Stimulated activated CD8-positive, alpha-beta memory T cell treated with anti-CD3 and anti-CD28 coated beads, Interleukin-15, amount 100 ng/mL, for 4 hours (primary cell): ENCODE results near the gene PRELID1.
"Not testable (repeated sequence)": the region's sequence is repeated elsewhere in the genome, so short reads cannot be mapped to it uniquely, and the experiment has no call there.

Experiments
- DNase-seq, 2 donors: peaks; one replicate each; pipeline ENCODE4 v3.0.0-alpha.2; 2020; ENCODE audit warnings: low read depth in 2 of 2

PRELID1 gene, protein sequence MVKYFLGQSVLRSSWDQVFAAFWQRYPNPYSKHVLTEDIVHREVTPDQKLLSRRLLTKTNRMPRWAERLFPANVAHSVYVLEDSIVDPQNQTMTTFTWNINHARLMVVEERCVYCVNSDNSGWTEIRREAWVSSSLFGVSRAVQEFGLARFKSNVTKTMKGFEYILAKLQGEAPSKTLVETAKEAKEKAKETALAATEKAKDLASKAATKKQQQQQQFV

DNA sequence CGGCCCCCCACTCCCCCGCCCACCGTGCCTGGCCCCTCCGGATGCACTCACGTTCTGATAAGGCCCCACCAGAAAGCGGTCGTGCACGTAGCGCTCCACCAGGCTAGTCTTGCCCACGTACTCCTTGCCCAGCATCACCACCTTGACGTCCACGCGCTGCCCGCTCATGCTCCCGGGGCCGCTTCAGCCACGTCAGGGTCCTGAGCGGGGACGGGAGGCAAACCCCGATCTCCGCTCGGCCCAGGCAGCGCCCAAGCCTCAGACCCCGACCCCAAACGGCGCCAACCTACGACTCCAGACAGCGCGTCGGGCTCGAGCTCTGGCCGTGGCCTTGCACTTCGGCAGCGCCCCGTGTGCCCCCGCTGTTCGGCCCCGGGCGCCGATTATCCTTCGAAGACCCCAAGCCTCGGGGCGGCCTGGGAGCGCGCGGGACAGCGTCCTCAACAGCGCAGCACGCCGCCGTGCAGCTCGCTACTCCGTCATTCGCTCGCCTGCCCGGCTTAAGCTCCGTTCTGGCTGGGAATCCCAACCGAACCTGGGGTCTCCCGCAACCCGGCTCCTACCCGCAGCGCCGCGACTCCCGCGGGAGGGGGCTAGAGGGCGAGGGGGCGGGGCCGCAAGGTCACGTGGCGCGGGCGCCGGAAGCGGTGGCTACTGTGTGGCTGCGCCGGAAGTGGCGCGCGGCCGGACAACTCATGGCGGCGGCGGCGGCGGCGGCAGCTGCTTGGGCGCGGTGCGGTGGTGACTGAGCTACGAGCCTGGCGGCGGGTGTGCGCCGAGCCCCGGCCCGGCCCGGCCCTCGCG lies at the start of gene PRELID1, which contains the start of gene RAB24:
Gene PRELID1 (plus strand): TSS at position 679 of the 804 bp plus-strand sequence. CDS start 187 bp downstream, outside the sequence.
Gene RAB24 (minus strand): TSS at position 599 of the 804 bp plus-strand sequence. CDS start 431 bp downstream, at position 168.
- peak; percentile 72 to 77 for DNase-seq

DNA sequence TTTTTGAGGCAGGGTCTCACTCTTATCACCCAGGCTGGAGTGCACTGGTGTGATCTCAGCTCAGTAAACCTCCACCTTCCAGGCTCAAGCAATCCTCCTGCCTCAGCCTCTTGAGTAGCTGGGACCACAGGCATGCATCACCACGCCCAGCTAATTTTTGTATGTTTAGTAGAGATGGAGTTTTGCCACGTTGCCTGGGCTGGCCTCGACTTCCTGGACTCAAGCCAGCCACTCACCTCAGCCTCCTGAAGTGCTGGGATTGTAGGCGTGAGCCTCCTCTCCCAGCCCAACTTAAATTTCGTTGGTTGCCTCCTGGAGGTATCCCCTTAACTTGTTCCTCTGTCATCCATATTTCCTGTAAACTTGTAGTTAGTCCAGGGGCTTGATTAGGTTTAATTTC lies 47.3 kb upstream of the PRELID1 start:
- DNase-seq = no peak

DNA sequence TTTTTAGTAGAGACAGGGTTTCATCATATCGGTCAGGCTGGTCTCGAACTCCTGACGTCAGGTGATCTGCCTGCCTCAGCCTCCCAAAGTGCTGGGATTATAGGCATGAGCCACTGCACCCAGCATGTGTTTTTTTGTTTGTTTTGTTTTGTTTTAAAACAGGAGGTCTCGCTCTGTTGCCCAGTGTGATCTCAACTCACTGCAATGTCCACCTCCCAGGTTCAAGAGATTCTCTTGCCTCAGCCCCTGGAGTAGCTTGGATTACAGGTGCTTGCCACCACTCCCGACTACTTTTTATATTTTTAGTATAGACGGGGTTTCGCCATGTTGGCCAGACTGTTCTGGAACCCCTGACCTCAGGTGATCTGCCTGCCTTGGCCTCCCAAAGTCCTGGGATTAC lies 44.9 kb upstream of the PRELID1 start:
- DNase-seq = not testable (repeated sequence)

DNA sequence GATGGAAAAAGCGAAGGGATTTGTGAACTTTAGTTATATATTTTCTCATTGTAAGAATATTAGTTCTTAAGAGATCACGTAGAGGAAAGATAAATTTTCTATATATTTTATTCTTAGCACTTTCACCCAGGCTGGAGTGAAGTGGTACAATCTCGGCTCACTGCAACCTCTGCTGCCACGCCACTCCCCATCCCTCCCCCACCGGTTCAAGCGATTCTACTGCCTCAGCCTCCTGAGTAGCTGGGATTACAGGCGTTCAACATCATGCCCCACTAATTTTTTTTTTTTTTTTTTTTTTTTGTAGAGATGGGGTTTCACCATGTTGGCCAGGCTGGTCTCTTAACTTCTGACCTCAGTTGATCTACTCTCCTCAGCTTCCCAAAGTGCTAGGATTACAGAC lies 42.6 kb upstream of the PRELID1 start:
- DNase-seq = no peak

DNA sequence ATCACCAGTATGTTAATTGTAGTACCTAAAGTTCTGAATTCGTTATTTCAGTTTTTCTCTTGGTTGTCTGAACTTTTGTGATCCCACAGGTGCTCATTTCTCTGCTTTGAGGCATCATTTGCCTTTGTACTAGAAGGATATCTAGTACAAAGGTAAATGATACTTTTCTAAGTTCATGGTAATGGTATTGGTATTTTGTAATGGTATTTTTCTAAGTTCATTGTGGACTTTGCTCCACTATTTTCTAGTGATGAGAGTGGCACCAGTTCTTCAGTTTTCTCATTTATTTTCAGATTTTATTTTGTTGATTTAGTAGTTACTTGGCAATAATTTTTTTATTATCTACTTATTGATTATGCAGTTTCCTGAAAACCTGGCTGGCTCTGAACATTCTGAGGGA lies 42.1 kb upstream of the PRELID1 start:
- DNase-seq = no peak

DNA sequence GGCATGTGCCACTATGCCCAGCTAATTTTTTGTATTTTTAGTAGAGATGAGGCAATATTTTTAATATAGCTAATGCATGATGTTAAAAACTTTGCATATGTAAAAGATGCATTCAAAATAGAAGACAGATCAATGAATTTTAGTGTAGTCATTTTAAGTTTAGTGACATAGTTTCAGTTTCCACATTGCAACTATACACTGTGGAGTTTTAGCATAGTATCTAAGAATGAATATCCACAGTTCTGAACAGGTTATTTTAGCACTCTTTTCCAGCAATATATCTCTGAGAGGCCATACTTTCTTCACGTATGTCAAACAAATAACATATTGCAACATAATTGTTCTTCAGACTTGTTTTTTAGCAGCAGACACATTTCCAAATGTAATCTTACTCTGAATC lies 39.4 kb upstream of the PRELID1 start:
- no peak for DNase-seq

DNA sequence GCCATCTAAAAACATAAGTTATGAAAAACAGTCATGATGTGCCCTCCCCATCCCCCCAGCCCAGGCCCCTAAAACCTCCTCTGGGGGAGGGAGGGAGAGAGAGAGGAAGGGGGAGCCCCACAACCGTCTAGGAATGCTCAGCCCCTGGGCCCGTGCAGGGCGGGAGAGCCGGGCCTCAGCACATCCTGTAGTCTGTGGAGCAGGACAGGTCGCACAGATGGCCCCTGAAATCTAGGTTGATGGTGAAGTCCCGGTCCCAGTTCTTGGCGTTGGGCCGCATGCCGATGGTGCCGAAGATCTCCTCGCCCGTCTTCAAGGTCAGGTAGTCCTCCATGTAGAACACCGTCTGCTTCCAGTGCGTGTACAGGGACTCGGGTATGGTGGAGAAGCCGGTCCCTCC lies 38.2 kb upstream of the PRELID1 start:
- DNase-seq = no peak

DNA sequence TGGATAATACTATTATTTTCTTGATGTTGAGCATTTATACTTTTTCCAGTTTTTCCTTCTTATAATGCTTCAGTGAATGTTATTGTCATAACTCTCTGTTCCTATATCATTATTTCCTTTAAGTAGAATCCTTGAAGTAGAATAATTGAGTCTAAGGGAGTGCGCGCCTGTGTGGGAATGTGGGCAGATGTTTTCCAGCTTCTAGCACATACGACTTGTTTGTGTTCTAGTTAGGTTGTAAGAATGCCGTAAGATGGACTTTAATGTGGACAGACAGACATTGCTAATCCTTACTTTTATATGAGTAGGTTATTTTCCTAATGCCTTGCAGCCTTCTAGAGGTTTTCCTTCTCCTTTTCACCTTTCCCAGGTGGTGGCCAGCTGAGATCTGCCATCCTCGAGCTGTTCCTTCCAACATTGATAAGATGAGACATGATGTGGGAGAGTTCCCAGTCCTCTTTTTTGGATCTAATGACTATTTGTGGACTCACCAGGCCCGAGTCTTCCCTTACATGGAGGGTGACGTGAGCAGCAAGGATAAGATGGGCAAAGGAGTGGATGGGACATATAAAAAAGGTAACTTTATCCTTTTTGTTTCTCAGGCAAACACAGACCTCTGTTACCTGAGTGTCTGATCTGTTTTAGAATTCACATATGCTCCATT lies 34.2 kb upstream of the PRELID1 start:
- DNase-seq = no peak

DNA sequence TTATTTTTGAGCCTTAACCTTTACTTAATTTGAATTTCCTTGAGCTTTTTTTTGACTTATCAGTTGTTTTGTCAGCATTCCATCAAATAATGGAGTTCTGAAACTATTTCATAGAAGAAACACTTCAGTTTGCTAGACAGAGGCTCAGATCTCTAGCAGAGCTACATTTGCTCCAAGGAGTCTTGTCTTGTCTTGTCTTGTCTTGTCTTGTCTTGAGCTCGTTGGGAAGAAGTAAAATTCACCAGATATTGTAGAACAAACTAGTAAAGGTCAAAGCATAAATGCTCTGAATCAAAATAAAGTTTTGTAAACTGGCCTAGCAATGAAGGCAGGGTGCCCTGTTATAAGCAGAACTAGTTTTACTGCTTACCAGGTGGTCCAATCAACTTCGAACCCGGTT lies 33.6 kb upstream of the PRELID1 start:
- DNase-seq = no peak

DNA sequence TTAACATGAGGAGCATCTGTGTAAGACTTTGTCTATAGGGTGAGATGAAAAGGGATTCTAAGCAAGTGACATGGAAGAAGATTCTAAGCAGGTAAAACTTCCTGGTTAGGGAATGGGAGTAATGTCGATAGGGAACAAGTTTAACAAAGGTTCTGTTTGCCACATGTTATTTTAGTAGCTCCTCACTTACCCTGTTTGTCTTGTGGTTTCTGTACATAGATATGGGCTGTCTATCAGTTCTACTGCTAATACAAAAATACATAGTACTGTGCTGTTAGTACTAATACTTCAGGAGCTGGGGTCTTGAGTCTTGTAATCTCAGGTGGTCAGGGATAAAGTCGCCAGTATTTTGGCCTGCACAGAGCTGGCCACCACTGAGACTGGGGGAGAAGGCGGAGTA lies 32.9 kb upstream of the PRELID1 start:
- DNase-seq = no peak

DNA sequence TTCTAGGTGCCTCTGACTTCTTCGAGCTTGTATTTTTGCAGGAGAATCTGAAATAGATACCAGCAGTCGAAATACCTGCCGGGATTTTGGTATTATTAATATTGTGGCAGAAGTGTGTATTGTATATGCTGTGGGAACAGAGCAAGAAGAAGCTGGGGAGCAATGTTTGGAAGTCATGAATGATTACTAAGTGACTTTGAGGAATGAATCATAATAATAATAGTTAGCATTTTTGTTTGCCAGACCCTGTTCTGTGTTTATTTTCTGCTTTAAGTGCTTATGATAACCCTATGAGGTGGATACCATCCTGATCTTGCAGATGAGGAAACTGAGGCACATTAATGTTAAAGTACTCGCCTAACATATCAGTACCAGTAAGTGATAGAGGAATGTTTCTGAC lies 32.5 kb upstream of the PRELID1 start:
- DNase-seq = no peak

DNA sequence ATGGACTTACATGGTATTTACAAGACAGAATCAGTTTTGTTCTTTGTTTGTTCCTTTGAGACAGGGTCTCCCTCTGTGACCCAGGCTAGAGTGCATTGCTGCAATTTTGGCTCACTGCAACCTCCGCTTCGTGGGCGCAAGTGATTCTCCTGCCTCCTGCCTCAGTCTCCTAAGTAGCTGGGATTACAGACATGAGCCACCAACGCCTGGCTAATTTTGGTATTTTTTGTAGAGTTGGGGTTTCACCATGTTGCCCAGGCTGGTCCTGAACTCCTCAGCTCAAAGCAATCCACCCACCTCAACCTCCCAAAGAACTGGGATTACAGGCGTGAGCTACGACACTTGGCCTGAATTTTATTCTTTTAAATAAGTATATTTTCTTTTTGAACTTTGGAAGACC lies 27.7 kb upstream of the PRELID1 start:
- no peak for DNase-seq

DNA sequence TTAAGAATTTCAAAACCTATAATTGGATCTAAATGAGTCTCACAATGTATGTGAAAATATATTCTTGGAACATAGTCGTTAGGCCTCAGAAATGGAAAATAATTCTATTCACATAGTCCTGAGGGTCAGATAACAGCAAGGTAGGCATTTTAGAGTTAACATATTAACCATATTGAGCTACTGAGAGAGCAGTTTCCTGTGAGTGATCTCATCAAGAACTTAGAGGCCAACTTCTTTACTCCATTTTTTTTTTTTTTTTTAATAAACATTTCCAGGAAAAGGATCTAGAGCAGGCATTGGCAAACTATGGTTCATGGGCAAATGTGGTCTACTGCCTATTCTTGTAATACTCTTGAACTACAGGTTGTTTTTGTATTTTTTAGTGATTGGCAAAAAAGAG lies 26.7 kb upstream of the PRELID1 start:
- DNase-seq = no peak

DNA sequence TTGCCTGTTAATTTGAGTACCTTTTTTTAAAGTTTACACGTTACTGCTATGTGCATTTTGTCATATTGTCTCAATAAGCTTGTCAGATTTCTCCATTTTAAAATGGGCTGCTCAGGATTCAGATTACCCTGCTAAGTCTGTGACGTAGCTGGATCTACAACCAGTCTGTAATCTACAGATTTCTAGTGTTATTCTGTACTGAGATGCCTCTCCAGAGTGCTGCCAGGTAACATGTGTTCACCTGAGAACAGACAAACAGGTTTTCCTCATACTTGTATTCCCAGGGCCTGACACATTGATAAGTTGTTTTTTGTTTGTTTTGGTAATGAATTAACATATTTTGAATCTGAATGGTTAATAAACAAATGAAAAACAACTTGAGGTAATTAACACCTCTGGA lies 15.4 kb upstream of the PRELID1 start:
- no peak for DNase-seq

DNA sequence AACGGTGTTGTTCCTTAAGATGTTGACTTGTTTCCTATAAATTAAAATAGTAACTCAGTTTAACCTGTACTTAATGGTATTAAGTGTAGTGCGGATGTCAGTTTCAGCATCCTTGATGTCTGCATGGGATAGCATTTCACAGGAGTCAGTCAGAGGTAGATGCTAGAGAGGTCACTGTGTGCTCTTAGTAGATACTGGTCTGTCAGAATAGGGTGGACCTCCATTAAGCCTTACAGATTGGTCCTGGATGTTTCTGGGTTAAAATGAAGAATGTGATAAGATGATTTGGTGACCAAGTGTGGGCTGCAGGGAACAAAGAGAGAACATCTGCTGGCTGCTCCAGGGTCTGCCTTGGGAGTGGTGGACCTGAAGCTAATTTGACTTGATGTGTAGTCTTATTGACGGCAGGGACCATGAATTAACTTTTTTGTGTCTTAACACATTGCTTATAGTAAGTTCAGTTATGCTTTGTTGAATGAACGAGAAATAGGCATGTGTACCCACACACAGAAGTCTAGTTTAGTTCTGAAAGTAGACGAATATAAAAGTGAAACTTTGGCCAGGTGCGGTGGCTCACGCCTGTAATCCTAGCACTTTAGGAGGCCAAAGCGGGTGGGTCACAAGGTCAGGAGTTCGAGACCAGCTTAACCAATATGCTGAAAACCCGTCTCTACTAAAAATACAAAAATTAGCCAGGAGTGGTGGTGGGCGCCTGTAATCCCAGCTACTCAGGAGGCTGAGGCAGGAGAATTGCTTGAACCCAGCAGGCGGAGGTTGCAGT lies 12.6 kb upstream of the PRELID1 start:
- no peak for DNase-seq

DNA sequence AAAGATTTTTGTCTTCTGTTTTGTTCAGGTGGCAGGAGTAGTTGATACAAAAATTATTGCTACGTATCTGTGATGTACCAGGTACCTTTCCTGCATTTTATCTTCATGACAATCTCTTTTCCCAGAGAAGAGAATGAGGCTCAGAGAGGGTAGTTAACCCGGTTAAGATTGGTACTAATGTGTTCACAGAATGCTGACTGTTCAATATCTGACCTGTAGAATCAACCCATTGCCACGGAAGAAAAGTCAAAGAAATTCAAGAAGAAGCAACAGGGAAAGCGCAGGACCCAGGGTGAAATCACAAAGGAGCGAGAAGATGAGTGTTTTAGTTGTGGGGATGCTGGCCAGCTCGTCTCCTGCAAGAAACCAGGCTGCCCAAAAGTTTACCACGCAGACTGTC lies 11.9 kb upstream of the PRELID1 start:
- DNase-seq = no peak

DNA sequence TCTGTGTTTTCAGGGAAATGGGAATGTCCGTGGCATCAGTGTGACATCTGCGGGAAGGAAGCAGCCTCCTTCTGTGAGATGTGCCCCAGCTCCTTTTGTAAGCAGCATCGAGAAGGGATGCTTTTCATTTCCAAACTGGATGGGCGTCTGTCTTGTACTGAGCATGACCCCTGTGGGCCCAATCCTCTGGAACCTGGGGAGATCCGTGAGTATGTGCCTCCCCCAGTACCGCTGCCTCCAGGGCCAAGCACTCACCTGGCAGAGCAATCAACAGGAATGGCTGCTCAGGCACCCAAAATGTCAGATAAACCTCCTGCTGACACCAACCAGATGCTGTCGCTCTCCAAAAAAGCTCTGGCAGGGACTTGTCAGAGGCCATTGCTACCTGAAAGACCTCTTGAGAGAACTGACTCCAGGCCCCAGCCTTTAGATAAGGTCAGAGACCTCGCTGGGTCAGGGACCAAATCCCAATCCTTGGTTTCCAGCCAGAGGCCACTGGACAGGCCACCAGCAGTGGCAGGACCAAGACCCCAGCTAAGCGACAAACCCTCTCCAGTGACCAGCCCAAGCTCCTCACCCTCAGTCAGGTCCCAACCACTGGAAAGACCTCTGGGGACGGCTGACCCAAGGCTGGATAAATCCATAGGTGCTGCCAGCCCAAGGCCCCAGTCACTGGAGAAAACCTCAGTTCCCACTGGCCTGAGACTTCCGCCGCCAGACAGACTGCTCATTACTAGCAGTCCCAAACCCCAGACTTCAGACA lies 9.6 kb upstream of the PRELID1 start:
- no peak for DNase-seq

DNA sequence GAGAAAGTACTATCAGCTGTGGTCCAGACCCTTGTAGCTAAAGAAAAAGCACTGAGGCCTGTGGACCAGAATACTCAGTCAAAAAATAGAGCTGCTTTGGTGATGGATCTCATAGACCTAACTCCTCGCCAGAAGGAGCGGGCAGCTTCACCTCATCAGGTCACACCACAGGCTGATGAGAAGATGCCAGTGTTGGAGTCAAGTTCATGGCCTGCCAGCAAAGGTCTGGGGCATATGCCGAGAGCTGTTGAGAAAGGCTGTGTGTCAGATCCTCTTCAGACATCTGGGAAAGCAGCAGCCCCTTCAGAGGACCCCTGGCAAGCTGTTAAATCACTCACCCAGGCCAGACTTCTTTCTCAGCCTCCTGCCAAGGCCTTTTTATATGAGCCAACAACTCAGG lies 9.0 kb upstream of the PRELID1 start:
- DNase-seq = no peak

DNA sequence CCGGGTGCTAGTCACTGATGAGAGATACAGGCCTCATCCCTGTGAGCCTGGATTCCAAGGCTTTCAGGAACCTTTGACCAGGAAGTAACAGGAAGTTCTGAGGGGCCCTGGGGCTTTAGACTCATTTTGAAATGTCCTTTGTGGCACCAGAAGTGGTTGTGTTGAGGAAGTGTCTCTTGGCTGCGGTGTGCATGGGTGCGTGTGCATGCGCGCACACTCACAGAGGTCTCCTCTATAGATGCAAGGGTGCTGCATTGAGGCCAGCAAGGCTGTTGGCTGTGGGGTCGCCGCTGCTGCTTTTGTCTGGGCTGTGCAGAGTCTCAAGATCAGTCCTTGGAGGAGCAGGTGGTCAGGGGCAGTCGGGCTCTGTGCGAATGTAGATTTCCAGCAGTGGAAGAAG lies 7.7 kb upstream of the PRELID1 start:
- DNase-seq = no peak

DNA sequence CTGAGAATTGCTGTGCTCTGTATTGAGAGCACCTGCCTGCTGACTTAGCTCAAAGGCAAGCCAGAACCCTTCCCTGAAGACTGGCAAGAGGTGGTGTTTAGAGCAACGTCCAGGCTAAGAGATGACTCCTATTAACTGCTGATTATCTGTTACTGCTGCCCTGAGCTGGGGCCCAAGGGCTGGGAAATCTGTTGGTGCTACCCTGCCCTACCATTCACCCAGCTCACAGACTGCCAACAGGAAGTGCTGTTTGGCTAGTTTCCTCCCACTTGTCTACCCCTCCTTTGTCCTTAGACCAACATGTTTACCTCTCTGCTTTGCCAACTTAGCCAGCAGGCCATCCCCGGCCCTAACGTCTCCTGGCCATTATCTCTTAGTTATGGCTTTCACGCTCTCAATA lies 7.0 kb upstream of the PRELID1 start:
- DNase-seq = no peak

DNA sequence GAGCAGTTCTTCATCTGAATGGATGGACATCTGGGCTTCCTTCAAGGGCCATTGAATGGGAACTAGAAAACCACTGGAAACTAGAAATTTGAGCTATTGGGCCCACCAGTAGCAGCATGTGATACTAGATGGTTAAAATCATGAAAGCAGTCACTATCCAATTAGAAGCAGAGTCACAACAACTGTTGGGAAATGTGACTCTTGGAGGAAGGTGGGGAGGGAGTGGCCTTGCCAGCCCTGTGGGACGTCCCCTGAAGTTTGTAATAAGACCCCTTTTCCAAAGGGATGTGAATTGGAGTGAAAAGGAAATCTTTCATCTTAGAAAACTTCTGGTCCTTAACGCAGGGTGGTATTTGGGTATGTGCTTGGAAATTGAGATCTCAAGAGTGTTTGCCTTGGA lies 5.7 kb upstream of the PRELID1 start:
- DNase-seq = no peak
